GDM1 (cell line): ENCODE measurements around the gene GTPBP3.
"Not testable (repeated sequence)": the region's sequence is repeated elsewhere in the genome, so short reads cannot be mapped to it uniquely, and the experiment has no call there.

Source experiments
- DNase-seq: peaks from one replicate; lab custom pipeline; 2025; lab: John Stamatoyannopoulos, UW

GTPBP3 gene

DNA sequence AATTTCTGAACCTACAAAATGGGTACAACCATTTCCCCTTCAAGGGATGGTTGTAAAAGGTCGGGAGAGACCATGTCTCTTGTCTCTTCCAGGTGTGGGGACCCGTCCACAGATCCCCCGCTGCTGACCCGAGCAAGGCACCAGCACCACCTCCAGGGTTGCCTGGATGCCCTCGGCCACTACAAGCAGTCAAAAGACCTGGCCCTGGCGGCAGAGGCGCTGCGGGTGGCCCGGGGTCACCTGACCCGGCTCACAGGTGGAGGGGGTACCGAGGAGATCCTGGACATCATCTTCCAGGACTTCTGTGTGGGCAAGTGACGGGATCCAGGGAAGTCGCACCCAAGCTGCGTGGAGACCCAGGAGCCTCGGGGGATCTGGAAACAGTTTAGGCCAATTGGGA is 4.0 kb downstream of the GTPBP3 start:
- no peak for DNase-seq

DNA sequence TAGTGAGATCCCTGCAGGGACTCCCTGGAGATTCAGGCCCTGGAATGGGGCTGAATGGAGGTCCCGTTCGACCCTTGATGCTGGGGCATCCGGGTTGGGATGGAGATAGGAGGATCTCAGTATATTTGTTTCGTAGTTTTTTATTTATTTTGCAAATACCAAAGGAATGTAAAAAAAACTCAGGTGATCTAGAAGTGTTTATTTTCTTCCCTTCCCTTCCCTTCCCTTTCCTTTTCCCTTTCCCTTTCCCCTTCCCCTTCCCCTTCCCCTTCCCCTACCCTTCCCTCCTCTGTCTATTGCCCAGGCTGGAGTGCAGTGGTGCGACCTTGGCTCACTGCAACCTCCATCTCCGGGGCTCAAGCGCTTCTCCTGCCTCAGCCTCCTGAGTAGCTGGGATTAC is 4.5 kb downstream of the GTPBP3 start:
- no peak for DNase-seq

DNA sequence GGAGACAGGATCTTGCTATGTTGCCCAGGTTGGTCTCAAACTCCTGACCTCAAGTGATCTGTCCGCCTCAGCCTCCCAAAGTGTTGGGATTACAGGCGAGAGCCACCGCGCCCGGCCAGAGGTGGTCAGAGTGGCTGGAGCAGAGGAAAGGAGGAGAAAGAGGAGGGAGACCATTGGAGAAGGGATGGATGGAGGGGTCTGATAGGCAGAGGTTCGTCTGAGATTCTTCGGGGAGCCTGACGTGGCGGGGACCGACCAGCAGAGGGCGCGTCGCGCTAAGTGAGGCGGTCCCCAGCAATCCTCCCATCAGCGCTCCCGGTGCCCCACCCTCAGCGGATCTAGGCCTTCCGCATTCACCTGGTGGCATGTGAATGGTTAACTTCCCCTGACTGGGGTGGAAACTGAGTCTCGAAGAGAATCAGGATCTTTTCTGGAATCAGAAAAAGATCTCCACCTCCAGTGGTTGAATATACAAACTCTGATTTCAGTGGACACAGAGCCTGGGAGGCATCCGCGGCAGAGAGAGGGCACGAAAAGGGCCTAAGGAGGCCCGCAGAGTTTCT is 8.8 kb downstream of the GTPBP3 start:
- peak; percentile 58 for DNase-seq

- DNase-seq, result peak; percentile 26
Observed at GRCh38 chr19:17347361-17347760, 10.0 kb downstream of the GTPBP3 start.

GRCh38 chr19:17347877-17348276 is 10.5 kb downstream of the GTPBP3 start:
- no peak for DNase-seq

DNA sequence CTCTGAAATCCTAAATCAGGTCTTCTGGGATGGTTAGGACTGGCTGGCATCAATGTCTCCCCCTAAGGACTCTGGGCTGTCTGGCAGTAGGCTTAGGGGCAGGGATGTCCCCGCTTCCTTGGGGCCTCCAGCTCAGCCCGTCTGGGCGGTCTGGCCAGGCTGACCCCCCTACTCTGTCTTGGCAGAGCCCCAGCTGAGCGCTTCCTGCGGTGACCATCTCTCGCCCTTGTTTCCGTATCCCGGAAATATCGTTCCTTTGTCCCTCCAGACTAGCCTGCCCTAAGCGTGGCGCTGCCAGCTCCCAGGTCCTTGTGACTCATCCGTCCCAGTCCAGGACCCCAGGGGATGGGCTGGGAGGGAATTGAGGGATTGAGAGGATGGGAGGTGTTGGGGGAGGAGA is 11.3 kb downstream of the GTPBP3 start:
- no peak for DNase-seq

GRCh38 chr19:17351815-17352435 is 14.6 kb downstream of the GTPBP3 start:
- no peak for DNase-seq

DNA sequence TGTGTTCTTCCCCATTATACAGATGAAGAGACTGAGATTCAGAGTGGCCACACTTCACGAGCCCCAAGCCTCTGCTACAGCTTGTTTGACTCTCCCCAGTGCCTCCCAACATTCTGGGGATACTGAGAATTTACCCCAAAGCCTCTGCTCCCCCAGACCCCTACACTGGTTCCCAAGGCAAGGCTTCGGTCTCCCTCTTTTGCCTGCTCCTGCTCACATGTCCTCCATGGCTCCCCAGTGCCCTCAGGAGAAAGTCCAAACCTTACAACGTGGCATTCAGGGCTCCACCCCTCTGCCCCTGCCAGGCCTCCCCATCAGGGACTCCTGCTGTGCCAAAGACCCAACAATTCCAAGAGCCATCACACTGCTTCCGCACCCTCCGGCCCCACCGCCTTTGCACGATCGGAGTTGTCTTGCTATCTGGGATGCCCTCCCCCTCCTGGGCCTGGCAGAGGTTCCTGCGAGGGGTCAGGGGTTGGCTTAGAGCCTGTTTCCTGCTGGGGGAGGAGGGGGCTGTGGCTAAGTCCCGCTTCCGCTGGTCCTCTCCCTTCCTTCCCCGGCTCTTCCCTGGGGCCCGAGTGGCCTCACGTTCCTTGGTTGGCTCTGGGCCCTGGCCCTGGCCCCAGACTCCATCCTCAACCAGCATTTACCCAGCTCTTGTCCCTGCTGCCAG is 15.4 kb downstream of the GTPBP3 start:
- no peak for DNase-seq

DNA sequence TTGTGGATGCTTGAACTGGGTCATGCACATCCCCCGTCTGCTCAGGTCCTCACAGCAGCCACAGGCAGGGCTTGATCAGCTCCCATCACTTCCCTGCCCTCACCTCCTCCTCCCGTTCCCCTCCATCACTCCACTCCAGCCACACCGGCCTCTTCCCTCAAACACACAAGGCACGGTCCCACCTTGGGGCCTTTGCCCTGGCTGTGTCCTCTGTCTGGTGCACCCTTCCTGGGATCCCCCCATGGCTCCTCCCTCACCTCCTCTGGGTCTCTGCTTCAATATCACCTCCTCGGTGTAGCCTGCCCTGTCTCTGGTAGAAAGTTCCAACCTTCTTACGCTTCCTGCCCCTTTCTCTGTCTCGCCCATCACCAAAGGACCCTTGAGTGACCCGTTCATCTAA is 16.0 kb downstream of the GTPBP3 start:
- DNase-seq, result no peak

DNA sequence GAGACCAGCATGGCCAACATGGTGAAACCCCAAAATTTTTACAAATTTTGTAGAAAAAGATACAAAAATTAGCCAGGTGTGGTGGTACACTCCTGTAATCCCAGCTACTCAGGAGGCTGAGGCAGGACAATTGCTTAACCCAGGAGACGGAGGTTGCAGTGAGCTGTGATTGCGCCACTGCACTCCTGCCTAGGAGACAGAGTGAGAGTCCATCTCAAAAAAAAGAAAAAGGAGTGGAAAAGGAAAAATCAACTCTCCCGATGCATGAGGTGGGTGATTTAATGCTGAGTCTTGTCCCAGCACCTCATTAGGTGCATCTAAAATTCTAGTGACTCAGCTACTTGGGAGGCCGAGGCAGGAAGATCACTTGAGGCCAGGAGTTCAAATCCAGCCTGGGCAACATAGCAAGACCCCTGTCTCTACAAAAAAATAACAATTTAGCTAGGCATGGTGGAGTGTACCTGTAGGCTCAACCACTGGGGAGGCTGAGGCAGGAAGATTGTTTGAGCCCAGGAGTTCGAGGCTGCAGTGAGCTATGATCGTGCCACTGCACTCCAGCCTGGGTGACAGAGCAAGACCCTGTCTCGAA is 19.8 kb downstream of the GTPBP3 start:
- DNase-seq, result no peak

GRCh38 chr19:17357724-17358123 is 20.4 kb downstream of the GTPBP3 start:
- DNase-seq, result no peak

DNA sequence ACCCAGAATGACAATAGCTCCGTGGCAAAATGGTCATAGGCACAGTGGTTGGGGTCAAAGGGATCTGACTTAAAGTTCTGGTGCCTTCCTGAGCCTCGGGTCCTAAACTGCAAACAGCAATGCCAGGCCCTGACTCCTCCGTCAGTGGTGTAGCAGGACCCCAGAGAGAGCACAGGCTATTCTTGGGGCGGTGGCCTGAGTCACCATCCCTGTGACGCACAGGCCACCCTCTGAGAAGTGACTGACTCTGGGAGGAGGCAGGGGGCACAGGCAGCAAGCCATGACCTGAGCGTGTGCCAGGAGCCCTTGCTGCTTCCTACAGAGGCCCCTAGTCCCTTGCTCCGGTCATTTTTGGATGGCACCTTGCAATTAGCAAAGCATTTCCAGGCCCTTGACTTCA is 21.0 kb downstream of the GTPBP3 start:
- DNase-seq, result no peak

DNA sequence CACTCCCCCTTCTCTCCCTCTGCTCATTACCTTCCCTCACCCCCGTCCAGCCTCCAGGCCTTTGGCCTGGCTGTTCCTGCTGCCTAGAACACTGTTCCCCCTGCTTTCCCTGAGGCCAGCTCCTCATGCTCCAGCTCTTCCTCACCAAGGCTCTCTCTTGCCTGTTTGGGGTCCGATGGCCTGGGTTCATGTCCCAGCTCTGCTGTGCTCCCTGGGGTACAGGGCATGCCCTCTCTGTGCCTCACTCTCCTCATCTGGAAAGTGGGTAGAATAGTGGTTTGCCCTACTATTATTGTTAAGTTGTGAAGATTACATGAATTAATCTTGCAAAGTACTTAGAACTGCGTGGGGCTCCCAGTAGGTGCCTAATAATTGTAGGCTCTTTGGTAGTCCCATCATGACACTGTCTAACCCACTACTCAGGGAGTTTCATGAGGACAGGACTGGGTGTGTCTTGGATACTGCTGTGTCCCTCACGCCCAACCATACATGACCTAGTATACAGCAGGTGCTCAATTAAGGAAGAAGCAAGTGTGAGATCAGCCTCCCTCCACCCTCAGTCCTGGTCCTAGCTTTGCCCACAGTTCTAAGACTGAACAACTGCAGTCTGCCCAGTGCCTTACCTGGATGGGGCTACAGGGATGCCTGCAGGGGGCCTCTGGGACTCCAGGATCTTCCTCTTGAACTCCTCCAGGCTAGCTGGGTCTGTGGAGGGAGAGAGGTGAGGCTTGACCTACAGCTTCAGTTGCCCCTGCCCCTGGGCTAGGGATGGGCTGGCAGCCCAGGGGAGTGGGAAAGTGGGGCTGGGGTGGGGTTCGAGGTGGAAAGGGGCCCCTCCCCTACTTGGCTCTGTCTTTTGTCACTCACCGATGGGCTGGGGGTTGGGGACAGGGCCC is 22.8 kb downstream of the GTPBP3 start:
- no peak for DNase-seq

DNA sequence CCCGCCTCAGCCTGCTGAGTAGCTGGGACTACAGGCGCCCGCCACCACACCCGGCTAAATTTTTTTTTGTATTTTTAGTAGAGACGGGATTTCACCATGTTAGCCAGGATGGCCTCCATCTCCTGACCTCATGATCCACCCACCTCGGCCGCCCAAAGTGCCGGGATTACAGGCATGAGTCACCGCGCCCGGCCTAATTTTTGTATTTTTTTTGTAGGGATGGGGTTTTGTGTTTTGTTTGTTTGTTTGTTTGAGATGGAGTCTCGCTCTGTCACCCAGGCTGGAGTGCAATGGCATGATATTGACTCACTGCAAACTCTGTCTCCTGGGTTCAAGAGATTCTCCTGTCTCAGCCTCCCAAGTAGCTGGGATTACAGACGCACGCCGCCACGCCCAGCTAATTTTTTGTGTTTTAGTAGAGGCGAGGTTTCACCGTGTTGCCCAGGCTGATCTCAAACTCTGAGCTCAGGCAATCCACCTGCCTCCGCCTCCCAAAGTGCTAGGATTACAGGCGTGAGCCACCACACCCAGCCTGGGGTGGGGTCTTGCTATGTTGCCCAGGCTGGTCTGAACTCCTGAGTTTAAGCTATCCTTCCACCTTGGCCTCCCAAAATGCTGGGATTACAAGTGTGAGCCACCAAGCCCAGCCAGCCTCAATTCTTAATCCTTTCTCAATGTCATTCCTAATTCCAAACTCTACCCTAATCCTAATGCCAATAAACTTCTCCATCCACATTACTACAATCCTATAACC is 26.7 kb downstream of the GTPBP3 start:
- not testable (repeated sequence) for DNase-seq

- DNase-seq, result no peak
Observed at GRCh38 chr19:17365361-17365760, 28.0 kb downstream of the GTPBP3 start.

DNA sequence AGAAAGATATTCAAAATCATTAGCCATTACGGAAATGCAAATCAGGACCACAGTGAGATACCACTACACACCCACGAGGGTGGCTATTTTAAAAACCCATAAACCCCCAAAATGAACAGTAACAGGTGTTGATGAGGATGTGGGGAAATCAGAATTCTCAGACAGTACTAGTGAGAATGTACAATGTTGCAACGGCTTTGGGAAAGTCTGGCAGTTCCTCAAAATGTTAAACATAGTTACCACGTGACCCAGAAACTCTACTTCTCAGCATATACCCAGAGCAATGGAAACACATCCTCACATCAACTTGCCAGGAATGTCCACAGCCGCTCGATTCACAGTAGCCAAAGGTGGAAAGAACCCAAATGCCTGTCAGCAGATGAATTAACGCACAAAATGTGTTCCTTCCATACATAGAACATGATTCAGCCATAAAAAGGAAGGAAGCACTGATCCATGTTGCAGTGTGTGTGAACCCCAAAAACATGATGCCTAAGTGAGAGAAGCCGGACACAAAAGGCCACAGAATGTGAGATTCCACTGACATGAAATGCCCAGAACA is 32.8 kb downstream of the GTPBP3 start:
- peak; percentile 36 for DNase-seq

DNA sequence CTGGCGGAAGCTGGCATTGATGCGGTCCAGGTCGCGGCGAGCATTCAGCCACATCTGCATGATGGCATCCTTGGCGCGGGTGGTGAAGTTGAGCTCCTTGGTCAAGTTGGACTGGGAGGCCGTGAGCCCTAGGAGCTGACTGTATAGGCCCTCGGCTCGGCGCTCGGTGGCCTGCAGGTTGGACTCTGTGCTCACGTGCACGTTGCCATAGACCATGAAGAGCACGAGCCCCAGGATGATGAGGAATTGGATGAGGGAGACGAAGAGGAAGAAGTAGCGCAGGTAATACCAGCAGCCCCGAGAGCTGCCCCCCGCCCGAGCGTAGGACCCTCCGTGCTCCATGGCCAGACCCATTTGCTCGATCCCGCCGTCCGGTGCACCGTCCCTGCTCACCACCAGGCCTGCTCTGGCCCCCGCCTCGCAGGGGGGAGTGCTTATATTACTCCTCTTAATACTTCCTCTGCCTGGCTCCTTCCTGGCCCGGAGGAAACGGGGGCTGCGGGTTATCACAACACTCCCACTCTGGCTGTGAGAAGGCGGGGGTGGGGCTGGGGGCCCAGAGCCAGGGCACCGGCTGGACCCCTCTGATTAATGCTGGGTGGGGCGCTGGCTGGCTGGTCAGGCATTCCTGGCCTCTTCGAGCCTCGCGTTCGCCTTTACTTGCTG is 39.7 kb downstream of the GTPBP3 start, which contains the start of gene PLVAP:
TSS of gene PLVAP (minus strand) at position 408 of the 666 bp plus-strand sequence. CDS start at position 354, 54 bp downstream.
- DNase-seq, result peak; percentile 15

DNA sequence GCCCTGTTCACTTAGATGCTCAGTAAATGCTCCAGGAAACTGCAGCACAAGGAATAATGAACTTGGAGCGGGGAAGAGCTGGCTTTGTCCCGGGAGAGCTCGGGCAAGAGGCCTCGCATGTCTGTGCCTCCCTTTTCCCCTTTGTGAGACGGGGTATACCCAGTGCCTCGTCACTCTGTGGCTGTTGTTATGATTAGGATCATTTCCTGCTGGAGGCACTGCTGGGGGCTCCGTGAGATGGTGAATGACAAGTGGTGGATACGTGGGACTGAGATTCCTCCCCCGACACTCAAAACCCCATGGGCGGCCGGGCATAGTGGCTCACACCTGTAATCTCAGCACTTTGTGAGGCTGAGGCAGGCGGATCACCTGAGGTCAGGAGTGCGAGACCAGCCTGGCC is 40.9 kb downstream of the GTPBP3 start:
- peak; percentile 21 for DNase-seq

DNA sequence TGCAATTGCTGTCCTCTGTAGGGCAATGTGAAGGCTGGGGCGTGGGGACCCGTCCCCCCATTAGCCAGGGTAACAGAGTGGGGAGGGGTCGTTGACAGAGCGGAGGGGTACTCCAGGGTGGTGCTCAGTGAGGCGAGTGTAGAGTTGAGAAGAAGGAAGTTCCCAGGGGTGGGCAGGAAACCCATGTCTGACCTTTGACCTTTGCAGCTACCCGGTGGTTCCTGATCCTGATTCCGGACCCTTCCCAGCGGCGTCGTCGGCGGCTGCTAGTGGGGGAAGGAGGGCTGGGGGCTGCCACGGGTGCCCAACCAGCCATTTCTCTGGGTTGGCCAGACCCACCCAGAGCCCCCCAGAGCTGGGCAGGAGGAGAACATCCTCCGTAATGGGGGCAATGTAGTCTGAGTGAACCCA is 41.9 kb downstream of the GTPBP3 start:
- DNase-seq, result peak; percentile 16

- DNase-seq, result no peak
Observed at GRCh38 chr19:17380426-17381138, 43.2 kb downstream of the GTPBP3 start.
